K562 (cell line): Measurements from ENCODE around the gene UBE2G2. TPM values are rescaled to one million over a fixed set of nuclear protein-coding genes. Genes with fewer than 3 reads are reported as not detected.

Experiments
- ATAC-seq: fragments of 200-7000 bp; cut with Tn5 transposase; 3 replicates; pipeline ENCODE4 v1.9.1; 2020; ENCODE audit warnings: moderate library complexity
- BruUV-seq: library from RNA; stranded (reverse); fragments of 400-500 nt; replicated peaks from 2 replicates; lab custom pipeline; 2021; lab: Mats Ljungman, UMichigan
- CTCF ChIA-PET: fragments of 300-600 bp; formaldehyde crosslinking; extraction: SDS; loops from one replicate; lab custom pipeline; 2021; ENCODE audit warnings: low intra/inter-chr PET ratio; lab: Yijun Ruan, JAX
- POLR2A ChIA-PET: fragments of 300-600, 350-650 bp; sonication (Branson Sonifier 250); formaldehyde crosslinking; extraction: SDS; loops from one replicate; lab custom pipeline; 2021; ENCODE audit warnings: antibody characterized with exemption, inconsistent platforms; lab: Yijun Ruan, JAX
- DNase-seq, 4 experiments: peaks; one replicate each; pipeline versions ENCODE4 v3.0.0 to v3.0.0-alpha.2; 2011 to 2018; ENCODE audit warnings: low spot score in 3 of 4, mixed read lengths in 3 of 4; ENCODE audit errors: extremely low read depth in 1 of 4
- FAIRE-seq: peaks from 2 replicates; lab custom pipeline; 2011; peaks lifted over from hg19 to GRCh38; lab: Jason Lieb, UNC
- H2AFZ ChIP-seq: 2 replicates; pipeline ENCODE4 v1.6.0; 2011; ENCODE audit warnings: low read depth, low read length, control low read depth, inconsistent platforms
- H3K27ac ChIP-seq: fragments of 200-600 bp; 3 replicates; pipeline ENCODE4 v1.8.0; 2011; ENCODE audit warnings: low read depth, mild to moderate bottlenecking, control low read depth, inconsistent platforms, low read length, moderate library complexity, mixed read lengths; ENCODE audit errors: extremely low read depth
- H3K27me3 ChIP-seq, 2 experiments: fragments of 300-600 bp in 1 of 2; 2 replicates in 1 of 2; 3 replicates in 1 of 2; pipeline versions ENCODE4 v1.6.0 to v1.8.0; 2011; ENCODE audit warnings: inconsistent platforms in 2 of 2, low read length in 2 of 2, mild to moderate bottlenecking in 1 of 2, mixed read lengths in 1 of 2, moderate library complexity in 1 of 2; ENCODE audit not compliant: control insufficient read depth in 2 of 2, insufficient read depth in 2 of 2
- H3K36me3 ChIP-seq: fragments of 300-600 bp; 3 replicates; pipeline ENCODE4 v1.8.0; 2011; ENCODE audit warnings: mild to moderate bottlenecking, low read length, inconsistent platforms; ENCODE audit not compliant: control insufficient read depth, insufficient read depth
- H3K4me1 ChIP-seq, 2 experiments: fragments of 200-600 bp in 1 of 2; replicated peaks in 1 of 2; 2 replicates in 1 of 2; 3 replicates in 1 of 2; pipeline versions ENCODE4 v1.5.1 to v1.8.0; 2011; ENCODE audit warnings: inconsistent platforms in 2 of 2, low read length in 2 of 2, mild to moderate bottlenecking in 1 of 2, mixed read lengths in 1 of 2, moderate library complexity in 1 of 2; ENCODE audit not compliant: control insufficient read depth in 2 of 2, insufficient read depth in 2 of 2
- H3K4me2 ChIP-seq: 2 replicates; pipeline ENCODE4 v1.6.1; 2011; ENCODE audit warnings: low read length, control low read depth, inconsistent platforms, mixed read lengths; ENCODE audit not compliant: insufficient read depth
- H3K4me3 ChIP-seq: fragments of 200-600 bp; sonication (generic), shearing (Covaris generic); 2 replicates; pipeline ENCODE4 v1.5.1; 2016; ENCODE audit warnings: control low read depth, inconsistent platforms
- H3K79me2 ChIP-seq: fragments of 200-600 bp; 3 replicates; pipeline ENCODE4 v1.8.0; 2011; ENCODE audit warnings: low read length, inconsistent platforms; ENCODE audit not compliant: control insufficient read depth, insufficient read depth
- H3K9ac ChIP-seq, 2 experiments: 2 replicates each; pipeline versions ENCODE4 v1.6.0 to v1.6.1; 2011; ENCODE audit warnings: low read depth in 2 of 2, low read length in 2 of 2, control low read depth in 1 of 2, inconsistent platforms in 1 of 2, mild to moderate bottlenecking in 1 of 2, mixed read lengths in 1 of 2; ENCODE audit not compliant: insufficient read depth in 1 of 2
- H3K9me1 ChIP-seq: one replicate; pipeline ENCODE4 v1.6.0; 2011; ENCODE audit warnings: inconsistent platforms, mild to moderate bottlenecking, low read length, moderate library complexity; ENCODE audit not compliant: control insufficient read depth, insufficient read depth
- H3K9me3 ChIP-seq: replicated peaks from 2 replicates; pipeline ENCODE4 v1.5.1; 2011; ENCODE audit warnings: low read depth, low read length, inconsistent platforms; ENCODE audit not compliant: control insufficient read depth, insufficient read depth
- H4K20me1 ChIP-seq: replicated peaks from 2 replicates; pipeline ENCODE4 v1.6.1; 2011; ENCODE audit warnings: low read length, inconsistent platforms, mixed read lengths; ENCODE audit not compliant: control insufficient read depth, insufficient read depth
- CREB1 ChIP-seq, 2 experiments: sonication (generic) in 1 of 2; formaldehyde crosslinking in 1 of 2; IDR thresholded peaks; 2 replicates each; pipeline versions ENCODE4 v1.6.1 to v1.8.0; 2012 to 2022; ENCODE audit warnings: inconsistent platforms in 1 of 2, mild to moderate bottlenecking in 1 of 2, missing genetic modification reagents in 1 of 2, moderate library complexity in 1 of 2
- DPF2 ChIP-seq: fragments of 450-650 bp; IDR thresholded peaks from 2 replicates; pipeline ENCODE4 v1.6.1; 2016
- EGR1 ChIP-seq: fragments of 450-650 bp; conservative IDR thresholded peaks from 2 replicates; pipeline ENCODE4 v1.6.1; 2017; ENCODE audit warnings: mild to moderate bottlenecking
- IRF2 ChIP-seq: sonication (generic); formaldehyde crosslinking; IDR thresholded peaks from 2 replicates; pipeline ENCODE4 v1.8.1; 2022; ENCODE audit warnings: mild to moderate bottlenecking, missing genetic modification reagents
- PCBP1 ChIP-seq: fragments of 200-400 bp; formaldehyde crosslinking; IDR thresholded peaks from 2 replicates; pipeline ENCODE4 v1.6.1; 2018; ENCODE audit warnings: mild to moderate bottlenecking, low read depth, low read length; ENCODE audit not compliant: poor library complexity, severe bottlenecking
- POLR2G ChIP-seq: fragments of 200-400 bp; formaldehyde crosslinking; IDR thresholded peaks from 2 replicates; pipeline ENCODE4 v1.6.1; 2017; ENCODE audit warnings: low read depth, mild to moderate bottlenecking, antibody characterized with exemption, low read length, moderate library complexity
- WGBS: fragments of 100-300 bp; shearing (Covaris generic); methylation state at CpG from one replicate; pipeline ENCODE4 v1.1.6; 2016; ENCODE audit warnings: low coverage, mixed read lengths; ENCODE audit not compliant: insufficient coverage; ENCODE audit errors: missing lambda C conversion rate; 5-methylcytosine and 5-hydroxymethylcytosine counted together
- in situ Hi-C: fragments of 300-500 bp; cut with MboI; formaldehyde crosslinking; loops from 4 replicates; pipeline ENCODE4 v1.15.0; 2018; ENCODE audit warnings: inconsistent platforms, mixed read lengths
- intact Hi-C: fragments of 100-400 bp; cut with micrococcal nuclease; formaldehyde crosslinking; loops from 2 replicates; pipeline ENCODE4 v1.14.2; 2022
- polyA plus RNA-seq, 8 experiments: library from polyadenylated mRNA; depleted of rRNA in 4 of 8; stranded (reverse) in 5 of 8; unstranded in 3 of 8; fragments of >200 nt; fragmentation: Nextera tagmentation in 2 of 8; fragmentation: Illumina TruSeq in 1 of 8; extraction: Ambion mirVana in 2 of 8; extraction: Trizol in 1 of 8; gene quantifications; 2 replicates each; pipeline versions ENCODE4 v1.2.1 to v1.2.3, GENCODE V29; 2011 to 2014; ENCODE audit warnings: inconsistent platforms in 1 of 8, missing spikeins in 1 of 8
- total RNA-seq, 7 experiments: library from RNA; depleted of rRNA in 6 of 7; stranded (reverse); fragments of >200 nt in 6 of 7; fragmentation: Illumina TruSeq in 2 of 7; extraction: Trizol in 2 of 7; gene quantifications; 2 replicates each; pipeline versions ENCODE4 v1.2.1 to v1.2.3, GENCODE V29; 2011 to 2021; ENCODE audit warnings: low replicate concordance in 1 of 7
- TF ChIP-seq, protein P1 (sequence below): sonication (generic); formaldehyde crosslinking; IDR thresholded peaks from 2 replicates; pipeline ENCODE4 v1.8.1; 2023; ENCODE audit warnings: mild to moderate bottlenecking, missing genetic modification reagents

Gene UBE2G2
- total and polyA plus RNA-seq, 9 of the 15 experiments (the other 6 are each of a cell fraction or from before 2014, with no cell fraction given): 47.5 to 225 (median 140) TPM

DNA sequence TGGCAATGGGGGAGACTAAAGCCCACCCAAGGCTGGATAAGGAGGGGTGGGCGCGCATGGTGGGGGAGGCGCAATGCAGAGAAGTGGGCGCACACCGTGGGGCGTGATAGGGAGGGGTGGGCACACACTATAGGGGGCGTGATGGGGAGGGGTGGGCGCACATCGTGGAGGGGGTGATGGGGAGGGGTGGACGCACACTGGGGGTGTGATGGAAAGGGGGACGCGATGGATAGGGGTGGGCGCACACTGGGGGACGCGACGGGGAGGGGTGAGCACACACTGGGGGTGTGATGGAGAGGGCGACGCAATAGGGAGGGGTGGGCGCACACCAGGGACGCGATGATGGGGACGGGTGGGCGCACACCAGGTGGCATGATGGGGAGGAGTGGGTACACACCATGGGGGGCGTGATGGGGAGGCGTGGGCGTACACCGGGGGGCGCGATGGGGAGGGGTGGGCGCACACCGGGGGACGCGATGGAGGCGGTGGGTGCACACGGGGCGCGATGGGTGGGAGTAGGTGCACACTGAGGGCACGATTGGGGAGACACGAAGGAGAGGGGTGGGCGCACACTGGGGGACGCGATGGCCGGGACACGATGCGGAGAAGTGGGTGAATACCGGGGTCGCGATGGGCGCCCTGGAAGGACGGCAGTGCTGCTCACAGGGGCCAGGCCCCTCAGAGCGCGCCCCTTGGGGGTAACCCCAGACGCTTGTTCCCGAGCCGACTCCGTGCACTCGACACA, 15.3 kb upstream of the UBE2G2 start (continued):
- TF ChIP-seq CREB1 (IDR thresholded peaks at IDR 0.05): no peak
- TF ChIP-seq CREB1 (CRISPR knock-in tag; IDR thresholded peaks at IDR 0.05): 0 out of 2 replicates have a peak, but pooled peaks have one; percentile 10
- TF ChIP-seq EGR1: 0 out of 2 replicates have a peak, but pooled peaks have one; percentile 25
- TF ChIP-seq POLR2G: 0 out of 2 replicates have a peak, but pooled peaks have one; percentile 10
- TF ChIP-seq PCBP1: peak; percentile 84
- 0 out of 2 replicates have a peak, but pooled peaks have one; percentile 57 for TF ChIP-seq IRF2

DNA sequence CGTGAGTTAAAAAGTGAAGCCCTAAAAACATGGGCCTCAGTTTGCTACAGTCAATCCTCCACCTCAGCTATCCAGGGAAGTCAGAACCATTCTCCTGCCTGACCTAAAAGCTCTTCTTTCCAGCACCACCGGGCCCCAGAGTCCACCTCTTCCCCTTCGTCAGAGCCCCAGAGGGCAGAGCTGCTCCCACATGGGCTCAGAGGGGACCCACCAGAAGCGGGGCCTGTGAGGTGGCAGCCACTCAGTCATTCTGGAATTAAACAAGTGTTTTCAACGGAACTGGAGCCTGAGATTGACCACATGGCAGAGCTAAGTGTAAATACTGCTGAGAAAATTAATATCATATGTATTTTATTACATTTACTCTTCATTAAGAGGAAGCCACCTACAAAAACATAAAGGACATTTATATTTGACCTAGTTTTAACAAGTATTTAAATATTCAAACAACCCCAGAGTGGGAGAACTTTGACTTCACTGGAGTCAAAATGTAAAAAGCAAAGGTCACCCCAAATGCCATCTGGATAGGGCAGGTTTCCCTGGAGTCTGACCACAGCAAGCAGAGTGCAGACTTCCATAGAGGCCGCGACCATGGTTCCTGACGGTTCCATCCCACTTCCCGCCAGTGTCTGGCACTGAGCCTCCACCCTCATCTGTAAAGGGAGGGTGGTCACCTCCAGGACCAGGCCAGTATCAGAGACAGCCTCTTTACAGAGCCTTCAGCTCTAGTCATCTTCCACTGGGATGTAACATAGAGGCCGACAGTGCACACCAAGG, 14.4 kb upstream of the UBE2G2 start:
- Histone ChIP-seq H3K27ac (no peak overlapping the region), H3K9me1 (peaks cover 15% of the 10 kb centered on the region), H3K9ac (peak overlapping the region in 1 of 2 experiments; percentile 77; a peak in 2 of 4 replicates), H3K4me3 (no peak overlapping the region), H3K9me3 (peaks cover 3% of the 10 kb centered on the region), H3K27me3 (no peaks in the 10 kb centered on the region), H3K36me3 (peaks cover 32% of the 10 kb centered on the region; the same call in 2 of the 3 replicates), H3K79me2 (peaks cover 69% of the 10 kb centered on the region), H2AFZ (no peak overlapping the region), H4K20me1 (peaks cover 25% of the 10 kb centered on the region; the same call in 1 of the 2 replicates), H3K4me2 (no peak overlapping the region)
- ATAC-seq (no peak), DNase-seq (no peak), FAIRE-seq (peak; percentile 71)
- in situ Hi-C loops (no loop called here), intact Hi-C loops (no loop called here)
- CTCF ChIA-PET: no interaction called here
- POLR2A ChIA-PET: interaction anchor here (0.6 to 2.5 kb wide), 7 partner anchors 10 to 241 kb away, joined by 3 to 33 read pairs (median 3); partner anchors contain the start of gene UBE2G2
- 81% methylated on average over 10 of the region's 10 CpGs for WGBS
- no TSS peak for BruUV-seq
- TF ChIP-seq, protein P1, sequence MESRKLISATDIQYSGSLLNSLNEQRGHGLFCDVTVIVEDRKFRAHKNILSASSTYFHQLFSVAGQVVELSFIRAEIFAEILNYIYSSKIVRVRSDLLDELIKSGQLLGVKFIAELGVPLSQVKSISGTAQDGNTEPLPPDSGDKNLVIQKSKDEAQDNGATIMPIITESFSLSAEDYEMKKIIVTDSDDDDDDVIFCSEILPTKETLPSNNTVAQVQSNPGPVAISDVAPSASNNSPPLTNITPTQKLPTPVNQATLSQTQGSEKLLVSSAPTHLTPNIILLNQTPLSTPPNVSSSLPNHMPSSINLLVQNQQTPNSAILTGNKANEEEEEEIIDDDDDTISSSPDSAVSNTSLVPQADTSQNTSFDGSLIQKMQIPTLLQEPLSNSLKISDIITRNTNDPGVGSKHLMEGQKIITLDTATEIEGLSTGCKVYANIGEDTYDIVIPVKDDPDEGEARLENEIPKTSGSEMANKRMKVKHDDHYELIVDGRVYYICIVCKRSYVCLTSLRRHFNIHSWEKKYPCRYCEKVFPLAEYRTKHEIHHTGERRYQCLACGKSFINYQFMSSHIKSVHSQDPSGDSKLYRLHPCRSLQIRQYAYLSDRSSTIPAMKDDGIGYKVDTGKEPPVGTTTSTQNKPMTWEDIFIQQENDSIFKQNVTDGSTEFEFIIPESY (CRISPR knock-in tag): peak; percentile 37; the same call in 1 of the 2 replicates
- TF ChIP-seq DPF2: no peak
- TF ChIP-seq, all 486 proteins: peak for 1
- H3K4me1 ChIP-seq: peaks cover 0 to 58% of the 10 kb centered on the region in 2 experiments; a peak in 4 of 5 replicates
